GM21423 (cell line): ENCODE data around the gene SH3BP2.

Source experiments
- ATAC-seq: cut with Tn5 transposase; IDR thresholded peaks from one replicate; pipeline ENCODE4 v1.9.1; 2021; ENCODE audit warnings: mild to moderate bottlenecking, moderate library complexity; ENCODE audit not compliant: unreplicated experiment

The SH3BP2 gene

DNA sequence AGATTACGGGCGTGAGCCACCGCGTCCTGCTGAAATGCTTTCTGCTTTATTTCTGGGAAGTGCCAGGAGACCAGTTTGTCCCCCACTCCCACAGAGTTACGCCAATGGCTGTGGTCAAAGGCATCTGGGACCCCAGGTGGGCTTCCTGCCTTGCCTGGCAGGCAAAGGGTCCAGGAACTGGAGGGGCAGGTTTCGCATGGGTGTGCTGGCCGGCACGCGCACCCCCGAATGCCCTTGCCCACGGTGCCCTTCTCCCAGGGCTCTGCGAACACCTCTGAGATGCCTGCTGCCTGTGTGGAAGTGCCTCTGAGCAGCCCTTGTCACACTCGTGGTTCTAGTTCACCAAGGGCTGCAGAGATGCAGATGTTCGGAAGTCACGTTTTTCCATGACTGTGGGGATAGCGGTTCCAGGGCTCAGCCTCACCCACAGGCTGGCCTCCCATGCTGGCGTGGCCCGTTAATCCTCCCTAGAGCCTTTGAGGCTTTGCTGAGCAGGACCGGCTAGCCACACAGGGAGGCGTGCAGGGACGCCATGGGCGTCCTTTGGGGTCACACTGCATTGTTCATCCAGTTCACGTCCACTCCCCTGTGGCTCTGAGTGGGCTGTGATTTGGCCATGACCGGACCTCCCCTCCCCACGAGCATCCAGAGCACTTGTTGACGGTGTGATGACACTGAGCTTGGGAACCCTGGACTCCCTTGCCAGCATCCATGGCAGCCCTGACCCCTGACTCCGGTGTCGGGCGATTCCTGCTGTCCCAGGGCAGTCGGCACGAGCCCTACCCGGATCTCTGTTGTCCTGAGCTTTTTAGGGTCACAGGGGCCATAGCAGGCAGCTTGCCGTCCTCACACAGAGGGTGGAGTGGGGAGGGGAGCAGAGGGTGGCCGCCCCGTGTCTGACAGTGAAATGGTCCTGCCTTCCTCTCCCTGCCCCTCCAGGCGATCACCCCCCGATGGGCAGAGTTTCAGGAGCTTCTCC, 38.0 kb downstream of the SH3BP2 start:
- no peak for ATAC-seq

DNA sequence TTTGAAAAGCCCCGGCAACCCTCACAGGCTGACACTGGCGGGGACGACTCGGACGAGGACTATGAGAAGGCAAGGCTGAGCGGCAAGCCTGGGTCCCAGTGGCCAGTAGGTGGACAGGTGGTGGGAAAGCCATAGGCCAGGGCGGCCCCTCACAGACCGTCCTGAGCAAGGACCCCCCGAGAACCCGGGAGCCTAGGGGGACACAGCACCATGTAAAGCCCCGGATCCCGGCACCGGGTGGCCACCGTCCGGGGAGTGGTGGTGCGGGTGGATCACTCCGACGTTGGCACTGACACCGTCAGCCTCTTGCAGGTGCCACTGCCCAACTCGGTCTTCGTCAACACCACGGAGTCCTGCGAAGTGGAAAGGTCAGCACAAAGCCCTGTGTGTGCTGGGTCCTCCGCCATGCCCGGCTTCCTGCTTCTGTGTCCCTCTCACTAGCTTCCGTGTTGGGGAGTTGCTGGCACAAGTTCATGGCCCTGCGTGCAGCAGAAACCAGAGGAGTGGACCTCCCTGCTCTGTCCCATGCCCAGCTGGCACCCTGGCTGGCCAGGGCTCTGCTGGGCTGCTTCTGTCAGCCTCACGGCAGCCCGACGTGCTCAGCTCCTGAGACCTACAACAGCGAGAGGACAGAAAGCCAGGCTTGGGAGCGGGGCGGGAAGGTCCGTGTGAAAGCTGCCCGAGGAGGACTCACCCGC, 38.9 kb downstream of the SH3BP2 start:
- ATAC-seq = no peak

DNA sequence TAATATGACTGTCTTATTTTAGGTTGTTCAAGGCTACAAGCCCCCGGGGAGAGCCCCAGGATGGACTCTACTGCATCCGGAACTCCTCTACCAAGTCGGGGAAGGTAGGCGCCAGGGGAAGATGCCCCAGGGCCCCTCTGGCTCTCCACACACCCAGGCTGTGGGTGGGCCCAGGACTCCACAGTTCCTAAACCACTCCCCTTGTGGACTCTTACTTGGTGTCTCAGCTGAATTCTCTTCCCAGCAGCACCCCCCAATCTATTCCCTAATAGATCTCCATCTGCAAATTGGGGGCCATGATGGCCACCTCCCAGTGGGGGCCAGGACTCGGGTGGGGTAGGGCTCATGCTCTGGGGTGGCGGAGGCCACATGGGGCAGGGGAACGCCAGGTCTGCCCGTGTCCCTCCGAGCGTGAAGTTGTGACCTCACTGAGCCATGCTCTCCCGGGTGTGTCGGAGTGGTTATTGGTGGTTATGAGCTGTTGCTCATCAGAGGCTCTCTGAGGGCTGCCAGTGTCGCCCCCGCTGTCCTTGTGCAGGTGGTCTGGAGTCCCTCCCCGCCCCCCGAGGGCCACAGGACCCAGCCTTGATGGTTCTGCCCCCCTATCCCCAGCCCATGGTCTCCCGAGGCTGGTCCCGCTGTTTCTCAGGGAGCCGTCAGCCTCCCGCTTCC, 39.6 kb downstream of the SH3BP2 start:
- ATAC-seq = peak; percentile 66

DNA sequence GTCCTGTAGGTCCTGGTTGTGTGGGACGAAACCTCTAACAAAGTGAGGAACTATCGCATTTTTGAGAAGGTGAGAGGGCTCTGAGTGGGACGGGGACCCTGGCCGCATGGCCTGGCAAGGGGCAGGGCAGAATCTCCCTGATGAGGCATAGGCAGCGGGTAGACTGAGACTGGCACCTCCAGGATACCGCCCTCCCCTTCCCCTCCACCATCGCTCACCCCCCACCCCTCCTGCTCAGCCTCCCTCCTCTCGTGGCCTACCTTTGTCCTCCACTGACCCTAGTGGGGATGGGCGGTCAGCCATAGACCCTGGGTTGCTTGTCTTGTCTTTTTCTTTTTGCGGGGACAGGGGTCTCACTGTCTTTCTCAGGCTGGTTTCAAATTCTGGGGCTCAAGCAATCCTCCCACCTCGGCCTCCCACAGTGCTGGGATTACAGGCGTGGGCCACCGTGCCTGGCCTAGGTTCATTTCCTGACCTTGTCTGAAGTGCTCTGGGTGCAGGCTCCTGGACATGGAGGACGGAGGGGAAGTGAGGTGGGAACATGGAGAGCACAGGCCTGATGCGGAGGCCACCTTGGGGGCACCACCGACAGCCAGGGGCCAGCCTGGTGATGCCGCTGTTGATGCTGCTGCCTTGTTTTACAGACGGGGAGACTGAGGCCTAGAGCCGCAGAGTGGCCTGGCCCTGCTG, 40.2 kb downstream of the SH3BP2 start:
- ATAC-seq = no peak

DNA sequence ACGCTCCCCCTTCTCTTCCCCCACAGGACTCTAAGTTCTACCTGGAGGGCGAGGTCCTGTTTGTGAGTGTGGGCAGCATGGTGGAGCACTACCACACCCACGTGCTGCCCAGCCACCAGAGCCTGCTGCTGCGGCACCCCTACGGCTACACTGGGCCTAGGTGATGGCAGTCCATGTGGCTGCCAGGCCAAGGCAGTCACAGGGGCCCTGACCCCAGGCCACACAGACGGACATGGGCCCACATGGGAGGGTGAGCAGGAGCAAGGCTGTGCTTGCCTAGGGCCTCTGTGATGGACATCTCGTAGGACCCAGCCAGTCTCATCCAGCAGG, 40.8 kb downstream of the SH3BP2 start:
- no peak for ATAC-seq

DNA sequence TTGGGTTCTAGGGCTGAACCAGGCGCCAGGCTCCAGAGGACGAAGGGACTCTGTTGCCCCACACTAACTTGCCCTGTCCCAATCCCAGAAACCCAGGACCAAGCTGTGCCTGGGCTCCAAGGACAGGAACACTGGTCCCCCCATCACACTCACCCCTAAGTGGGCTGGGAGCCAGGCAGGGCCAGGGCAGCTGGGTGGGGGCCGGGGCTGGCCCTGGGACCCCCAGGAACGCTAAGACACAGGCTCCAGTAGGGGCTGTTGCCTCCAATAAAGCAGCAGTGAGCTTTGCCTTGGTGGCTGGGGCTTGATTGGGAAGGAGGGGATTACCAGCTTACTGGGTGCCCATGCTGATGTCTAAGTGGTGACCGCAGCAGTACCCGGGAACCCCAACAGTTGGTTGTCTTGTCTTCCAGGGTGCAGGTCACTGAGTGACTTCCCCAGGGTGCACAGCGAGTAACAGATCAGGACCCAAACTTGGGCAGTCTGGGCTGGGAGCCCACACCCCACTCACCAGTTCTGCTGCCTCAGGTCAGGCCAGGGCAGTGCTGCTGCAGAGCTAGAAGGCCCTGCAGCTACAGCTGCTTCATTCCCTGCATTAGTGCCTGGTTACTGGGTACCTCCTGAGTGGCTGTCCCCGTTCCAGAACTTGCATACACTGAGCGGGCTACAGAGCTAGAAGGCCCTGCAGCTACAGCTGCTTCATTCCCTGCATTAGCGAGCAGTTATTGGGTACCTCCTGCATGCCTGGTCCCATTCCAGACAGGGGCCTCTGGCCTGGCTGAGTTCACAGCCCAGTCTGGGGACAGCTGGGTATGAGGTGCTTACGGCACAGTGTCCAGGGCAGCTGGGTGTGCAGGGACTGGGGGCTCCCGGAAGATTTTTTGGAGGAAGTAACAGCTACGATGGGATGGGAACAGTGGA, 41.4 kb downstream of the SH3BP2 start:
- no peak for ATAC-seq

DNA sequence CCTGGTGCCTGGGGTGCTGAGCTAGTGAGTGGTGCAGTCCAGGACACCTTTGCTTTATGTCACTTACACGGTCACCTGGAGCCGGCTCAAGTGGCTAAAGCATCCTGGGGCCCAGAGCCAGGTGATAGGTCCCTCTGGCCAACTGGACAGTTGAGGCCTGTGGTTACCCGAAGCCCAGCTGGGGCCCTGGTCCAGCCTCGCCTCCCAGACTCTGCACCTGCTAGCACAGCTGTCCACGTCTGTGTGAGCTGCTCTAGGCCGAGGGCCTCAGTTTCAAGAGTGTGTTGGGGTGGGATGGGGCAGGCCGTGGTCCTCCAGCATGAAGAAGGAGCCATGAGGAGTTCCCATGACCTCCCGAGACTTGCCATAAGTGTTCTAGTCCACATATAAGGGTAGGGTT, 43.1 kb downstream of the SH3BP2 start:
- ATAC-seq = no peak

DNA sequence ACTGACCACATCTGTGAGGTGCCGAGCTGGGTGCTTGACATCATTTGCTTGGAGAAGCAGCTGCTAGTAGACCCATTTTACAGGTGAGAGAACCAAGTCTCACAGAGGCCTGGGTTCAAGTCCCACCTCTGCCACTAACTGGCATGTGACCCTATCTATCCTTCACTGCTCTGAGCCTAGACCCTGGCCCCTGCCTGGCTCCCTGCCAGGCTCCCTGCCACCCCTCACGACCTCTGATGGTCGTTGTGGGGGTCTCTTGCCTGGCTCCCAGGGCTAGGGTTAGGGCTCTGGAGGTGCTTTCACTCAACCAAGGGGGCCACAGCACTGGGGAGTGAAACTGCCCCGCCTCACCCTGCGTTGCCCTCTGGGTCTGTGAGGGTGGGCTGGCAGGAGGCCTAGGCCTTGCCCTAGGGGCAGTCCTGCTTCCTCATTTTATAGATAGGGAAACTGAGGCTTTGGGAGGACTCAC, 43.5 kb downstream of the SH3BP2 start:
- no peak for ATAC-seq

DNA sequence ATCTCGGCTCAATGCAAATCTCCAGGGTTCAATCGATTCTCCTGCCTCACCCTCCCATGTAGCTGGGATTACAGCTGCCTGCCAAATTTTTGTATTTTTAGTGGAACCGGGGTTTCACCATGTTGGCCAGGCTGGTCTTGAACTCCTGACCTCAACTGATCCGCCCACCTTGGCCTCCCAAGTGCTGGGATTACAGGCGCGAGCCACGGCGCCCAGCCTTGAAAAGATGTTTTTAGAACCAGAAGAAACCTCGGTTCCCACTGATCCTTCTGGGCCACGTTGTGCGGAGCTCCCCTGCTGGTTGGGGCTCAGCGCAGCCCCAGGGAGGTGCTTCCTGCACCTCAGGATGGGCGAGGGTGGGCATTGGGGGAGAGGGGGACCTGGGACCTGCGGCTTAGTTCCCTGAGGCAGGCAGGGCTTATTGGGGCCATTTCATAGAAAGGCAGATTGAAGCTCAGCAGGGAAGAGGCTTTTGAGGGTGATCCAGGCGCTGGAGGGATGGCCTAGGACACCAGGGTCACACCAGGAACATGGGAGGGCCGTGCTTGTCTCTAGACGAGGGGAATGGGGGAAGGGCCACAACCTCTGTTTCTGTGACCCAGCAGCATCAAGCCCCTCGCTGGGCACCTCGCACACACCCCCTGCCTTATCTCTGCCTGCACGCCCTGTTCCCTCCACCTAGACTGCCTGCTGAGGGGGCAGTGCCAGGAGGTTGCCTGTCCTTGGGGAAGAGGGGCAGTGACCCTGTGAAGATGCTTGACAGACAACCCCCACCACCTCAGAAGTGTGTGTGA, 44.4 kb downstream of the SH3BP2 start:
- ATAC-seq = no peak

DNA sequence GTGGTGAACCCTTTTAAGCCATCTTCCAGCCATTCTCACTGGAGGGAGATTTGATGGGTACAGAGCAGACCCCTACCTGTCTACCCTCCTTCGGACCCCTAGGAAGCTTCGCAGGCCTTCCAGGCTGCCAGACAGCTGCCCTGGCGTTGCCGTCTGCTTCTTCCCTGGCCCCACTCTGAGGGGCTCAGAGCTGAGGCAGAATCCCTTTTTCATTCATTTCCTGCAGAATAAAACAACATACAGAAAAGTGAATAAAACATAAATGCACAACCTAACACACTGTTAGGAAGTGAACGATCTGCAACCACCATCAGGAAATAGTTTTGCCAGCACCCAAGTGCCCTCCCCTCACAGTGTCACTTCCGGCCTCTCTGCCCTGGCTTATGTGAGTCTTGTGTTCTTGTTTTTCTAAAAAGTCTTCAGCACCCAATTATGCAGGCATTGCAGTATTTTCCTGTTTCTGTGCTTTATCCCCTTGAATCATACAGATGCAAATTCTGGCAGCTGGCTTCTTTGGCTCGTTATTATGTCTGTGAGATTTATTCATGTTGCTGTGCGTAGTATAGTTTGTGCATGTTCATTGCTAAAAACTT, 45.1 kb downstream of the SH3BP2 start:
- no peak for ATAC-seq

DNA sequence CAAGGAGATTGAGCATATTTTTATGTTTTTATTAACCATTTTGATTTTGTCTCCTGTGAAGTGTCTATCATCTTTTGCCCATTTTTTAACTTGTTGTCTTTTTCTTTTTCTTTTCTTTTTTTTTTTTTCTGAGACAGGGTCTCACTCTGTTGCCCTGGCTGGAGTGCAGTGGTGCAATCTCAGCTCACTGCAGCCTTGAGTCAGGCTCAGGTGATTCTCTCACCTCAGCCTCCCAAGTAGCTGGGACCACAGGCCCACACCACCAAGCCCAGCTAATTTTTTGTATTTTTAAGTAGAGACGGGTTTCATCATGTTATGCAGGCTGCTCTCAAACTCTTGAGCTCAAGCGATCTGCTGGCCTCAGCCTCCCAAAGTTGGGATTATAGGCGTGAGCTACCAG, 46.2 kb downstream of the SH3BP2 start:
- no peak for ATAC-seq

DNA sequence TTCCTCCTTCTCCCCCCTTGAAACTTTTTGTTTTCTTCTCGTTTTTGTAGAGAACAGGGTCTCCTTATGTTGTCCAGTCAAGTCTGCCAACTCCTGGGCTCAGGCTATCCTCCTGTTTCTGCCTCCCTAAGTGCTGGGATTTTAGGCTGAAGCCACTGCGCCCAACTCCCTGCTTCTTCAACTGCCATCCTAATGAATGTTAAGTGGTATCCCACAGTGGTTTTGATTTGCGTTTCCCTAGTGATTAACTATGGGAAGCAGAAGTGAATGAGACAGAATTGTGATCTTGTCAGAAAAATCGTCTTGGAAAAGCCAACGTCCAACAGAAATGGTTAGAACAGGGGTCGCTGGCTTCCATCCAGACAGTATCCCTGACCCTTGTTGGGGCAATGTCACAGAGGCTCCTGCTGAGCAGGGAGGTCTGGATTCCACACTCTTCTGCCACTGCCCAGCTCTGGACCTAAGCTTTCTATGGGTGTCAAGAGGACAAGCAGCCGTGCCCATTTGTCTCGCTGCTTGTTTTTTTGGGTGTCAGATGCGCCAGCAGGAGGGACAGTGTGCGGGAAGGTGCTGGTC, 49.9 kb downstream of the SH3BP2 start:
- no peak for ATAC-seq

DNA sequence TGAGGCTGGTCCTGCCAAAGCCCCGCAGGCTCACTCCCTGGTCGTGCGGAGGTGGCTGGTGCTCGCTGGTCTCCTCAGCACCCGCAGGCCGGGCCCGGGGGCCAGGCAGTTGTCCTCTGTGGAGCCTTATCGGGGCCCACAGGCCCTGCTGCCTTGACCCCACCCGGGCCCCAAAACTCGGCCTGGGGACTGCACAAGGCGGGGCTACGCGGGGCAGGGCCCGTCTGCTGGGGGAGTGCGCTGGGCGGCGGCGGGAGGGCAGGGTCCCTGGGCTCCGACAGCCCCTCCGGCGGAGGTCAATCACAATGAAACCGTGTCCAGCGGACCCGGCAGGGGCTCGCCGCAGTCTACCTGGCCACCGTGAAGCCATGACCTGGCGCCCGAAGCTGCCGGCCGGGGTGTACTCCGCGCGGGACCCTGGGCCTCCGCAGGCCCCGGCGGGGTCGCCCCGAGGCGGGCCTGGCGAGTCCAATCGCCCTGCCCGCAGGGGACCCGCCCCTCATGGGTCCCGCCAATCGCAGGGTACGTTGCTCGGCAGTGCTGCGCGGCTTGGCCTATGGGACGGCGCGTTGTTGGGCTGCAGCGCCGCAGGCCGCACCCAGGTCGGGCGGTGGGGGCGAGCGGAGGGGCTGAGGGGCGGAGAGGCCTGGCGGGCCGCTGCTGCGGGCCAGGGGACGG, 50.5 kb downstream of the SH3BP2 start, which contains the start of gene ADD1:
Gene ADD1, plus strand, starts transcription at position 582 of the 678 bp plus-strand sequence. CDS start 32,072 bp downstream, outside the sequence.
- ATAC-seq = peak; percentile 79

DNA sequence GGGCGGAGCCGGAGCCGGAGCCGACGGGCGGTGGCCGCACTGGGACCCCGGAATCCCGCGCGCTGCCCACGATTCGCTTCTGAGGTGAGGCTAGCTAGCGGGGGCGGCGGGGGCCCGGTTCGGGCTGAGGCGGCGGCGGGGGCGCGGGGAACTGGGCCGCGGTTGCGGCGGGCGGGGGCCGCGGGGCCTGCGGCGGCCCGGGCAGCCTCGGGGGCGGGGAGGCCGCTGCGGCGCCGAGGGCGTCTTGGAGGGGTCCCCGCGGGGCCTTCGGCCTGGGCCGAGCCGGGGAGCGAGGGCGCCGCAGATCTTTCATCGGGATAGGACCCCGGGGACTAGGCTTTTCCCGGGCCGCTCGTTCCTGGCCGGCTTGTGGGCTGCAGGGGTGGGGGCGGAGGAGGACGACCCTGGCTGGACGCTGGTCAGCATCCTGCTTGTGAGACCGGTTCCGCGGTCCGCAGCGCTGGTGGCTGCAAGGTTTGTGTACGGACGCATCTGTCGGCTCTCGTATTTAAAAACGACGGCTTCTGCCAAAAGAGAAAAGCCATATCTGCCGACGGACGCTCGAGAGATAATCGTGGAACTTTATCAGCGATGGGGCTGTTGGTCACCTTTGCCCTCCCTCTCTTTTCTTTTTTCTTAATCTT, 51.2 kb downstream of the SH3BP2 start:
- ATAC-seq = peak; percentile 24

DNA sequence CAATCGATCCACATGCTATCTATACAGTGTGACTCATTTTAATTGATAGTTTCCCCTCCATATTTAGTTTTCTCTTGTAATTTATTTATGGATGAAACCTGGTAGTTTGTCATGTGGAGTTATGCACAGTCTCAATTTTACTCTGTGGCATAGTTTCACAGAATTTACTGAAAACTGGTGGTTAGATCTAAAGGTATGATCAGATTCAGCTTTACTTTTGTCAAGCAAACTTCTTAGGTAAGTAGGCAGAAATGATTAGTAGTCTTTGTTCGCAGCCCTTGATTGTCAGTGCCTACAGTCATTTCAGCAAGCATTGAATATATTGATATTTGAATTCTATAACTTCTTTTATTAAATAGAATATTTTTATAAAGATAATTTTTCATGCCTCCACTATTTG, 53.3 kb downstream of the SH3BP2 start:
- no peak for ATAC-seq

DNA sequence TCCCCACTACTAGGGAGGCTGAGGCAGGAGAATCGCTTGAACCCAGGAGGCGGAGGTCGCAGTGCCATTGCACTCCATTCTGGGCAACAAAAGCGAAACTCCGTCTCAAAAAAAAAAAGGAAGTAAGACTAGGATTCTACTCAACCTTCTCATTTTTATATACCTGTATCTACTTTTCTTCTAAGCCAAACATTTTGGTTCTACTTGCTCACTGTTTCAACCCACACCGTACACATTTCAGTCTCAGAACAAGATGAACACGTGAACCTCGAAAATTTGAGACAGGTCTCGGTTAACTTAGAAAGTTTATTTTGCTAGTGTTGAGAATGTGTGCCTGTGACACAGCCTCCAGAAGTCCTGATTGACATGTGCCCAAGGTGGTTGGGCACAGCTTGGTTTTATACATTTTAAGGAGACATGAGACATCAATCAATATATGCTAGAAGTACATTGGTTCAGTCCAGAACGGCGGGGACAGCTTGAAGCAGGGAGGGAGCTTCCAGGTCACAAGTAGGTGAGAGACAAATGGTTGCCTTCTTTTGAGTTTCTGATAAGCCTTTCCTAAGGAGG, 54.5 kb downstream of the SH3BP2 start:
- ATAC-seq = no peak

DNA sequence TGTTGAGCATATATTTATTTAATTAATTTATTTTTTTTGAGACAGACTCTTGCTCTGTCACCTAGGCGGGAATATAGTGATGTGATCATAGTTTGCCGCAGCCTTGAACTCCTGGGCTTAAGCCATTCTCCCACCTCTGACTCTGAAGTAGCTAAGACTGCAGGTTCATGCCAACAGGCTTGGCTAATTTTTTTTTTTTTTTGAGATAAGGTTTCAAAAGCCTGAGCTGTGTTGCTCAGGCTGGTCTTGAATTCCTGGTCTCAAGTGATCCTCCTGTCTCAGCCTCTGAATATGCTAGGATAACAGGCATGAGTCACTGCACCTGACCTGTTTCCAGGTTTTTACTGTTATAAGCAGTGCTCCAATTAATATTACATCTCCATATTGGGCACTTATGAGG, 55.6 kb downstream of the SH3BP2 start:
- no peak for ATAC-seq
